MM.1S (cell line): ENCODE data around the gene SYNPO2.

ENCODE experiments used
- DNase-seq: peaks from one replicate; pipeline ENCODE4 v3.0.0-alpha.2; 2015
- H2AFZ ChIP-seq: fragments of 300-600 bp; sonication (generic); 2 replicates; pipeline ENCODE4 v1.6.0; 2016; ENCODE audit warnings: antibody characterized with exemption, low read length
- H3F3A ChIP-seq: fragments of 300-600 bp; sonication (generic); 2 replicates; pipeline ENCODE4 v1.6.1; 2016; ENCODE audit warnings: mild to moderate bottlenecking, antibody characterized with exemption, low read length, moderate library complexity, mixed read lengths; ENCODE audit not compliant: insufficient read depth
- H3K27ac ChIP-seq: fragments of 300-600 bp; sonication (generic); 2 replicates; pipeline ENCODE4 v1.5.1; 2016; ENCODE audit warnings: mild to moderate bottlenecking, low read length
- H3K27me3 ChIP-seq: fragments of 300-600 bp; sonication (generic); replicated peaks from 2 replicates; pipeline ENCODE4 v1.6.0; 2016; ENCODE audit warnings: low read length; ENCODE audit not compliant: insufficient read depth
- H3K36me3 ChIP-seq: fragments of 300-600 bp; sonication (generic); replicated peaks from 2 replicates; pipeline ENCODE4 v1.6.1; 2016; ENCODE audit warnings: mild to moderate bottlenecking, low read length, mixed read lengths; ENCODE audit not compliant: insufficient read depth
- H3K4me1 ChIP-seq: fragments of 300-600 bp; sonication (generic); 2 replicates; pipeline ENCODE4 v1.6.1; 2016; ENCODE audit warnings: low read length, mixed read lengths
- H3K4me2 ChIP-seq: fragments of 300-600 bp; sonication (generic); 2 replicates; pipeline ENCODE4 v1.6.0; 2016; ENCODE audit warnings: low read depth, low read length
- H3K4me3 ChIP-seq: fragments of 300-600 bp; sonication (generic); 2 replicates; pipeline ENCODE4 v1.5.1; 2016; ENCODE audit warnings: low read length, mixed read lengths
- H3K79me2 ChIP-seq: fragments of 300-600 bp; sonication (generic); 2 replicates; pipeline ENCODE4 v1.6.1; 2016; ENCODE audit warnings: mixed run types, low read length, mixed read lengths
- H3K9ac ChIP-seq: fragments of 300-600 bp; sonication (generic); 2 replicates; pipeline ENCODE4 v1.6.1; 2016; ENCODE audit warnings: low read length, mixed read lengths
- H3K9me2 ChIP-seq: fragments of 300-600 bp; sonication (generic); replicated peaks from 2 replicates; pipeline ENCODE4 v1.6.1; 2016; ENCODE audit warnings: mild to moderate bottlenecking, low read length, mixed read lengths; ENCODE audit not compliant: insufficient read depth
- H3K9me3 ChIP-seq: fragments of 300-600 bp; sonication (generic); replicated peaks from 2 replicates; pipeline ENCODE4 v1.6.1; 2016; ENCODE audit warnings: mild to moderate bottlenecking, low read length, mixed read lengths; ENCODE audit not compliant: insufficient read depth
- H4K20me1 ChIP-seq: fragments of 300-600 bp; sonication (generic); 2 replicates; pipeline ENCODE4 v1.6.1; 2016; ENCODE audit warnings: mild to moderate bottlenecking, low read length, moderate library complexity, mixed read lengths; ENCODE audit not compliant: insufficient read depth
- EZH2 ChIP-seq: fragments of 300-600 bp; sonication (generic); optimal IDR thresholded peaks from 2 replicates; pipeline ENCODE3; 2017; ENCODE audit warnings: low read depth, mild to moderate bottlenecking, antibody characterized with exemption, low read length, mixed read lengths
- EZH2phosphoT487 ChIP-seq: fragments of 300-600 bp; sonication (generic); IDR thresholded peaks from 2 replicates; pipeline ENCODE4 v1.6.1; 2018; ENCODE audit warnings: antibody characterized with exemption, low read length
- TF ChIP-seq, protein P1 (sequence below): fragments of 300-600 bp; sonication (generic); IDR thresholded peaks from 2 replicates; pipeline ENCODE4 v1.5.1; 2016; ENCODE audit warnings: antibody characterized with exemption, low read length, mixed read lengths

The SYNPO2 gene

DNA sequence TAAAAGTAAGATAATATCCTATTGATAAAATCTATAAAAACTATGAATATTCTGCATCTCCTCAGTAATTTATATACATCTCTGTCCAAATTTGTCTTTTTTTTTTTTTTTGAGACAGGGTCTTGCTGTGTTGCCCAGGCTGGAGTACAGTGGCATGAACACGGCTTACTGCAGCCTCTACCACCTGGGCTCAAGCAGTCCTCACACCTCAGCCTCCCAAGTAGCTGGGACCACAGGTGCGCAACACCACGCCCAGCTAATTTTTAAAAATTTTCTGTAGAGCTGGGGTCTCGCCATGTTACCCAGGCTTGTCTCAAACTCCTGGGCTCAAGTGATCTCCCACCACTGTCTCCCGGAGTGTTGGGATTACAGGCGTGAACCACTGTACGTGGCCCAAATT, 40.4 kb upstream of the SYNPO2 start:
- no peak overlapping the region for H2AFZ ChIP-seq
- no peak overlapping the region for H3K4me3 ChIP-seq
- TF ChIP-seq EZH2phosphoT487 (no peak), EZH2 (no peak)
- TF ChIP-seq, protein P1, sequence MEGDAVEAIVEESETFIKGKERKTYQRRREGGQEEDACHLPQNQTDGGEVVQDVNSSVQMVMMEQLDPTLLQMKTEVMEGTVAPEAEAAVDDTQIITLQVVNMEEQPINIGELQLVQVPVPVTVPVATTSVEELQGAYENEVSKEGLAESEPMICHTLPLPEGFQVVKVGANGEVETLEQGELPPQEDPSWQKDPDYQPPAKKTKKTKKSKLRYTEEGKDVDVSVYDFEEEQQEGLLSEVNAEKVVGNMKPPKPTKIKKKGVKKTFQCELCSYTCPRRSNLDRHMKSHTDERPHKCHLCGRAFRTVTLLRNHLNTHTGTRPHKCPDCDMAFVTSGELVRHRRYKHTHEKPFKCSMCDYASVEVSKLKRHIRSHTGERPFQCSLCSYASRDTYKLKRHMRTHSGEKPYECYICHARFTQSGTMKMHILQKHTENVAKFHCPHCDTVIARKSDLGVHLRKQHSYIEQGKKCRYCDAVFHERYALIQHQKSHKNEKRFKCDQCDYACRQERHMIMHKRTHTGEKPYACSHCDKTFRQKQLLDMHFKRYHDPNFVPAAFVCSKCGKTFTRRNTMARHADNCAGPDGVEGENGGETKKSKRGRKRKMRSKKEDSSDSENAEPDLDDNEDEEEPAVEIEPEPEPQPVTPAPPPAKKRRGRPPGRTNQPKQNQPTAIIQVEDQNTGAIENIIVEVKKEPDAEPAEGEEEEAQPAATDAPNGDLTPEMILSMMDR = no peak
- no peaks in the 10 kb centered on the region for H4K20me1 ChIP-seq
- H3K4me1 ChIP-seq = peaks cover 8% of the 10 kb centered on the region
- no peaks in the 10 kb centered on the region for H3K27me3 ChIP-seq
- no peaks in the 10 kb centered on the region for H3K9me3 ChIP-seq
- H3K9me2 ChIP-seq = no peaks in the 10 kb centered on the region
- H3K27ac ChIP-seq = no peak overlapping the region
- no peak overlapping the region for H3K9ac ChIP-seq
- H3K79me2 ChIP-seq = no peaks in the 10 kb centered on the region
- H3F3A ChIP-seq = no peaks in the 10 kb centered on the region
- no peaks in the 10 kb centered on the region for H3K36me3 ChIP-seq
- no peak overlapping the region for H3K4me2 ChIP-seq
- DNase-seq = no peak

DNA sequence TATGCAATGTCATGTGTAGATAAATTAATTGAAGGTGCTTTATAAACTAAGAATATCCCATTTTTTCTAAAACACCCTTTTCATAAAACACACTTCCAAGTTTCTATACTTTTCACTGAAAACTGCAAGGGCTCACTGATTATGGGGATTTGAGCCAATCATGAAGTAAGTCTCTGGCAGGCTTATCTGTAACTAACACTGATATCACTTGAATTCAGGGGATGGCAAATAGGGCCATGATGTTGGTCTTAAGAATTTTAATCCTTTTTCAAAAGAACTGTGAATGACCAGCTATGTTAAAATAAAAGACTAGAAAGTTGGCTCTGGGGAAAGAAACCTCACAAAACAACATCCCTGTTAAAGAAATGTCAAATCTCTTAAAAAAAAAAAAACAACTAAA, 39.8 kb upstream of the SYNPO2 start:
- no peaks in the 10 kb centered on the region for H4K20me1 ChIP-seq
- peaks cover 8% of the 10 kb centered on the region for H3K4me1 ChIP-seq
- TF ChIP-seq, protein P1 = no peak
- TF ChIP-seq EZH2phosphoT487 (no peak), EZH2 (no peak)
- no peak overlapping the region for H3K4me2 ChIP-seq
- H2AFZ ChIP-seq = no peak overlapping the region
- H3K79me2 ChIP-seq = no peaks in the 10 kb centered on the region
- no peaks in the 10 kb centered on the region for H3F3A ChIP-seq
- no peaks in the 10 kb centered on the region for H3K27me3 ChIP-seq
- no peak for DNase-seq
- no peaks in the 10 kb centered on the region for H3K9me3 ChIP-seq
- H3K4me3 ChIP-seq = no peak overlapping the region
- no peaks in the 10 kb centered on the region for H3K36me3 ChIP-seq
- H3K27ac ChIP-seq = no peak overlapping the region
- H3K9ac ChIP-seq = no peak overlapping the region
- no peaks in the 10 kb centered on the region for H3K9me2 ChIP-seq

DNA sequence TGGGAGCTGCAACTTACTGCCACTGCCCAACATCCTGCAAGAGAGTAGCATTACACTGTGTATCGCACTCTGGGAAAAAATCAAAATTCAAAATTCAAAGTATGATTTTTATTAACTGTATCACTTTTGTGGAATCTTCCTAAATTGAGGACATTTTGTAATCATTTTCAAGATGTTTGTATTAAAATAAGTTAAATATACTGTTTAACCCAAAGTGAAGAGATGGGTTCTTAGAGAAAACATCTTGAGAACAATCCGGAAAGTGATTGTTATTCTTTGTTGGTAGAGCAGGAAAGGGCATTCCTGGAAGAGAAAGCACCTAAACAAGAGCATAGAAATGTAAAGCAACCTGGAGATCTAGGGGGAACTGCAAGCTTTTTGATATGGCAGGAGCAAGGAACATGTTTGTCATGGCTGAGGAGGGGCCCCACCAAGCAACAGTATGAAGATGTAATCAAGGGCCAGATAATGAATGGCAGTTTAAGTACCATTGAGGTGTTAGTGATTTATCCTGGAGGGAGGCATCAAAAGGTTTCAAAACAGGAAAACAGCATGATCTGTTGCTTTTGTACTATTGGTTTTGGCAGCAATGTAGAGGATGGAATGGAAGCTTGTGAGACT, 38.7 kb upstream of the SYNPO2 start:
- Histone ChIP-seq H3K79me2 (no peaks in the 10 kb centered on the region), H3K4me1 (peaks cover 8% of the 10 kb centered on the region), H3K4me2 (peak overlapping the region; percentile 76), H3K4me3 (peak overlapping the region; percentile 77), H3K27ac (peak overlapping the region; percentile 36; the same call in 1 of the 2 replicates), H3K36me3 (no peaks in the 10 kb centered on the region), H3K9me3 (no peaks in the 10 kb centered on the region), H3K27me3 (no peaks in the 10 kb centered on the region), H4K20me1 (no peaks in the 10 kb centered on the region), H2AFZ (peak overlapping the region; percentile 90), H3K9ac (no peak overlapping the region), H3F3A (no peaks in the 10 kb centered on the region), H3K9me2 (no peaks in the 10 kb centered on the region)
- no peak for TF ChIP-seq EZH2
- no peak for TF ChIP-seq EZH2phosphoT487
- TF ChIP-seq, protein P1 = no peak
- DNase-seq = no peak
